Suprapubic skin (tissue), 3 donors: Measurements from ENCODE around the gene CLEC3A.

Experiments
- POLR2A ChIP-seq, 2 donors: fragments of 450-650 bp; IDR thresholded peaks; one replicate each; pipeline ENCODE4 v1.6.1; 2017; ENCODE audit warnings: antibody characterized with exemption in 2 of 2, mild to moderate bottlenecking in 2 of 2, moderate library complexity in 2 of 2
- TF ChIP-seq, protein P1 (sequence below), 2 donors: fragments of 200-600 bp in 1 of 2; fragments of 450-650 bp in 1 of 2; sonication (generic) in 1 of 2; IDR thresholded peaks; one replicate each; pipeline ENCODE4 v1.5.1; 2016 to 2019; ENCODE audit warnings: antibody characterized with exemption in 2 of 2, mild to moderate bottlenecking in 1 of 2, moderate library complexity in 1 of 2

DNA sequence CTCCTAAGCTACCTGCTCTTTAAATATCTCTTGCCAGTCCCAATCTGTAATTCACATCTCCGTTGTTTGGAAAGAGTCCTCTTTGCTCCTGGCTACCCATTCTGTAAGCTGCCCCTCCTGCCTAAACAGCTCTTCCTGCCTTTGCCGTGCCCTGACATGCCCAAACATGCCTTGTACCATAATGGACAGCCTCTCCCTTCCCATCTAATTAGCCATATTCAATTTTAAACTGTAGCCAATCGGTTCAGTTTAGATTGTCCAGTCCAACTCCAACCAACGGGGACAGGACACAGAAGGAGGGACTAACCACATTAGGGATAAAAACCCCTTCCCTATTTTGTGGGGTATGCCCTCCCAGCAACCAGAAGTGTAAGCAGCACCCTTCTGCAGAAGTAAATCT lies 30.6 kb upstream of the CLEC3A start:
- TF ChIP-seq, protein P1, sequence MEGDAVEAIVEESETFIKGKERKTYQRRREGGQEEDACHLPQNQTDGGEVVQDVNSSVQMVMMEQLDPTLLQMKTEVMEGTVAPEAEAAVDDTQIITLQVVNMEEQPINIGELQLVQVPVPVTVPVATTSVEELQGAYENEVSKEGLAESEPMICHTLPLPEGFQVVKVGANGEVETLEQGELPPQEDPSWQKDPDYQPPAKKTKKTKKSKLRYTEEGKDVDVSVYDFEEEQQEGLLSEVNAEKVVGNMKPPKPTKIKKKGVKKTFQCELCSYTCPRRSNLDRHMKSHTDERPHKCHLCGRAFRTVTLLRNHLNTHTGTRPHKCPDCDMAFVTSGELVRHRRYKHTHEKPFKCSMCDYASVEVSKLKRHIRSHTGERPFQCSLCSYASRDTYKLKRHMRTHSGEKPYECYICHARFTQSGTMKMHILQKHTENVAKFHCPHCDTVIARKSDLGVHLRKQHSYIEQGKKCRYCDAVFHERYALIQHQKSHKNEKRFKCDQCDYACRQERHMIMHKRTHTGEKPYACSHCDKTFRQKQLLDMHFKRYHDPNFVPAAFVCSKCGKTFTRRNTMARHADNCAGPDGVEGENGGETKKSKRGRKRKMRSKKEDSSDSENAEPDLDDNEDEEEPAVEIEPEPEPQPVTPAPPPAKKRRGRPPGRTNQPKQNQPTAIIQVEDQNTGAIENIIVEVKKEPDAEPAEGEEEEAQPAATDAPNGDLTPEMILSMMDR (IDR thresholded peaks at IDR 0.05): no peak
- TF ChIP-seq POLR2A (IDR thresholded peaks at IDR 0.05): no peak
